H1 (cell line): Measurements from ENCODE around the gene TMEM128.

Experiments
- ASH2L ChIP-seq: fragments of 200-600, 300-600 bp; sonication (generic); IDR thresholded peaks from one replicate; pipeline ENCODE4 v1.7.1; 2017; ENCODE audit warnings: low read length
- CHD1 ChIP-seq: IDR thresholded peaks from 2 replicates; pipeline ENCODE4 v1.6.1; 2012; ENCODE audit warnings: low read depth, low read length, improper control_type of control experiment
- EGR1 ChIP-seq: IDR thresholded peaks from 2 replicates; pipeline ENCODE4 v1.6.1; 2011; ENCODE audit warnings: low read depth, low read length, borderline replicate concordance
- EP300 ChIP-seq, 2 experiments: IDR thresholded peaks; 1 replicate in 1 of 2; 2 replicates in 1 of 2; pipeline ENCODE4 v1.6.1; 2011 to 2012; ENCODE audit warnings: low read depth in 2 of 2, low read length in 2 of 2, mild to moderate bottlenecking in 2 of 2, borderline replicate concordance in 1 of 2, inconsistent platforms in 1 of 2, moderate library complexity in 1 of 2
- EZH2 ChIP-seq: fragments of 200-600 bp; sonication (generic); IDR thresholded peaks from 2 replicates; pipeline ENCODE4 v1.7.1; 2012; ENCODE audit warnings: low read depth, mild to moderate bottlenecking, moderate library complexity, low read length, inconsistent platforms; ENCODE audit not compliant: severe bottlenecking
- JUN ChIP-seq: IDR thresholded peaks from 2 replicates; pipeline ENCODE4 v1.6.1; 2011; ENCODE audit warnings: low read depth, mild to moderate bottlenecking, improper control_type of control experiment, low read length
- POLR2A ChIP-seq, 2 experiments: IDR thresholded peaks; 1 replicate in 1 of 2; 2 replicates in 1 of 2; pipeline ENCODE4 v1.6.1; 2011; ENCODE audit warnings: low read depth in 2 of 2, low read length in 2 of 2, mild to moderate bottlenecking in 2 of 2; ENCODE audit errors: control extremely low read depth in 1 of 2
- RBBP5 ChIP-seq: IDR thresholded peaks from 2 replicates; pipeline ENCODE4 v1.7.1; 2012; ENCODE audit warnings: low read depth, mild to moderate bottlenecking, inconsistent platforms, low read length, moderate library complexity, borderline replicate concordance
- RXRA ChIP-seq: IDR thresholded peaks from 2 replicates; pipeline ENCODE4 v1.6.1; 2011; ENCODE audit warnings: low read depth, mild to moderate bottlenecking, low read length, moderate library complexity; ENCODE audit not compliant: insufficient read depth
- YY1 ChIP-seq: IDR thresholded peaks from 2 replicates; pipeline ENCODE4 v1.6.1; 2011; ENCODE audit warnings: low read depth, mild to moderate bottlenecking, low read length
- ZNF274 ChIP-seq: IDR thresholded peaks from 2 replicates; pipeline ENCODE4 v1.7.0; 2012; ENCODE audit warnings: low read length, borderline replicate concordance; ENCODE audit errors: extremely low read depth
- TF ChIP-seq, protein P1 (sequence below): IDR thresholded peaks from 2 replicates; pipeline ENCODE4 v1.6.1; 2011; ENCODE audit warnings: low read length, improper control_type of control experiment
- TF ChIP-seq, protein P2 (sequence below), 3 experiments: IDR thresholded peaks; 1 replicate in 2 of 3; 2 replicates in 1 of 3; pipeline versions ENCODE4 v1.5.1 to v1.6.1; 2011; ENCODE audit warnings: low read length in 3 of 3, mild to moderate bottlenecking in 3 of 3, inconsistent platforms in 2 of 3, low read depth in 1 of 3, moderate library complexity in 1 of 3; ENCODE audit not compliant: insufficient read depth in 1 of 3; ENCODE audit errors: control extremely low read depth in 1 of 3
- TF ChIP-seq, protein P3 (sequence below): IDR thresholded peaks from 2 replicates; pipeline ENCODE4 v1.6.1; 2012; ENCODE audit warnings: inconsistent platforms

DNA sequence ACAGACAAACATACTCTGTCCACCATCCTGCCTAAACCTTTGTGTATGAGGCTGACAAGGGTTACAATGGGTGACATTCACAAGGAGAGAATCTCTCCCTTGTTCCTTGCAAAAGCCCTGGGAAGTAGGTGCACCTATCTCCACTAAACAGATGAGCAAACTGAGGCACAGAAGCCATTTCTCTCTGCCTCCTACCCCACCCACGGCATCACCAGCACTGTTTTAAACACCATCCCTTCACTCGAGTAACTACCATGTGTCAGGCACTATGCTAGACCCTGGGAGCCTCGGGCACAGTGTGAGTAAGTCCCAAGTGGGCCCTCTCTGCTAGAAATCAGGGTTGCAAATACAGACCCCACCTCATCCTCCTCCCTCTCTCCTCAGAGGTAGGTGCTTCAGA, 41.0 kb upstream of the TMEM128 start:
- TF ChIP-seq EZH2 (no peak), POLR2A (IDR thresholded peaks at IDR 0.05; ENCODE audit: control extremely low read depth in 1 of 2, low read depth in 2 of 2, low read length in 2 of 2) (no peak), RXRA (no peak), YY1 (no peak), RBBP5 (no peak), JUN (no peak), CHD1 (no peak), ZNF274 (no peak), EP300 (IDR thresholded peaks at IDR 0.05; ENCODE audit: borderline replicate concordance in 1 of 2, low read depth in 2 of 2, low read length in 2 of 2) (no peak), ASH2L (no peak), EGR1 (no peak)
- TF ChIP-seq, protein P1, sequence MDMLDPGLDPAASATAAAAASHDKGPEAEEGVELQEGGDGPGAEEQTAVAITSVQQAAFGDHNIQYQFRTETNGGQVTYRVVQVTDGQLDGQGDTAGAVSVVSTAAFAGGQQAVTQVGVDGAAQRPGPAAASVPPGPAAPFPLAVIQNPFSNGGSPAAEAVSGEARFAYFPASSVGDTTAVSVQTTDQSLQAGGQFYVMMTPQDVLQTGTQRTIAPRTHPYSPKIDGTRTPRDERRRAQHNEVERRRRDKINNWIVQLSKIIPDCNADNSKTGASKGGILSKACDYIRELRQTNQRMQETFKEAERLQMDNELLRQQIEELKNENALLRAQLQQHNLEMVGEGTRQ: no peak
- TF ChIP-seq, protein P2, sequence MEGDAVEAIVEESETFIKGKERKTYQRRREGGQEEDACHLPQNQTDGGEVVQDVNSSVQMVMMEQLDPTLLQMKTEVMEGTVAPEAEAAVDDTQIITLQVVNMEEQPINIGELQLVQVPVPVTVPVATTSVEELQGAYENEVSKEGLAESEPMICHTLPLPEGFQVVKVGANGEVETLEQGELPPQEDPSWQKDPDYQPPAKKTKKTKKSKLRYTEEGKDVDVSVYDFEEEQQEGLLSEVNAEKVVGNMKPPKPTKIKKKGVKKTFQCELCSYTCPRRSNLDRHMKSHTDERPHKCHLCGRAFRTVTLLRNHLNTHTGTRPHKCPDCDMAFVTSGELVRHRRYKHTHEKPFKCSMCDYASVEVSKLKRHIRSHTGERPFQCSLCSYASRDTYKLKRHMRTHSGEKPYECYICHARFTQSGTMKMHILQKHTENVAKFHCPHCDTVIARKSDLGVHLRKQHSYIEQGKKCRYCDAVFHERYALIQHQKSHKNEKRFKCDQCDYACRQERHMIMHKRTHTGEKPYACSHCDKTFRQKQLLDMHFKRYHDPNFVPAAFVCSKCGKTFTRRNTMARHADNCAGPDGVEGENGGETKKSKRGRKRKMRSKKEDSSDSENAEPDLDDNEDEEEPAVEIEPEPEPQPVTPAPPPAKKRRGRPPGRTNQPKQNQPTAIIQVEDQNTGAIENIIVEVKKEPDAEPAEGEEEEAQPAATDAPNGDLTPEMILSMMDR (IDR thresholded peaks at IDR 0.05; ENCODE audit: control extremely low read depth in 1 of 3, insufficient read depth in 1 of 3, low read depth in 1 of 3, low read length in 3 of 3): no peak
- TF ChIP-seq, protein P3, sequence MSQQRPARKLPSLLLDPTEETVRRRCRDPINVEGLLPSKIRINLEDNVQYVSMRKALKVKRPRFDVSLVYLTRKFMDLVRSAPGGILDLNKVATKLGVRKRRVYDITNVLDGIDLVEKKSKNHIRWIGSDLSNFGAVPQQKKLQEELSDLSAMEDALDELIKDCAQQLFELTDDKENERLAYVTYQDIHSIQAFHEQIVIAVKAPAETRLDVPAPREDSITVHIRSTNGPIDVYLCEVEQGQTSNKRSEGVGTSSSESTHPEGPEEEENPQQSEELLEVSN: no peak
